Esophagus muscularis mucosa (tissue), 4 donors: ENCODE measurements around the gene FKBP2.

Experiments used
- EP300 ChIP-seq: sonication (generic); formaldehyde crosslinking; IDR thresholded peaks from one replicate; pipeline ENCODE4 v1.6.1; 2017; ENCODE audit warnings: antibody characterized with exemption
- POLR2A ChIP-seq: fragments of 450-650 bp; IDR thresholded peaks from one replicate; pipeline ENCODE4 v1.6.1; 2017; ENCODE audit warnings: antibody characterized with exemption, moderate library complexity, mild to moderate bottlenecking, low read depth
- TF ChIP-seq, protein P1 (sequence below), 3 experiments: fragments of 200-600 bp in 2 of 3; fragments of 450-650 bp in 1 of 3; sonication (generic) in 2 of 3; IDR thresholded peaks; one replicate each; pipeline ENCODE4 v1.5.1; 2017 to 2019; ENCODE audit warnings: antibody characterized with exemption in 3 of 3, mild to moderate bottlenecking in 2 of 3, moderate library complexity in 1 of 3

DNA sequence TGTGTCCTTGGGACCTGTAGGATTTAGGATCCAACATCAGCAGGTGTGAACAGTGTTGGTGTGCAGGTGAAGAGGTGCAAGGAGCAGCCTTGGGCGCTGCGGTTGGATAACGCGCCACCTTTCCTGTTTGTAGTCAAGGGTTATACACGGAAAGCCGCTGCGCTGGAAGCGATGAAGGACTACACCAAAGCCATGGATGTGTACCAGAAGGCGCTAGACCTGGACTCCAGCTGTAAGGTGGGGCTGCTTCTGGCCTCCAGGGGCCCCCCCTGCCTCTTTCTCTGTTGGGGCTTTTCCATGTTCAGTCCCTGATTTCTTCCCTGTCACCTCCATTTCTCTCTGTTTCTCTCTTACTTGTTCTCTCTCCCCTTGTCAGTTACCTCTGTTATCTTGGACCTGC is 37.9 kb upstream of the FKBP2 start:
- TF ChIP-seq, protein P1, sequence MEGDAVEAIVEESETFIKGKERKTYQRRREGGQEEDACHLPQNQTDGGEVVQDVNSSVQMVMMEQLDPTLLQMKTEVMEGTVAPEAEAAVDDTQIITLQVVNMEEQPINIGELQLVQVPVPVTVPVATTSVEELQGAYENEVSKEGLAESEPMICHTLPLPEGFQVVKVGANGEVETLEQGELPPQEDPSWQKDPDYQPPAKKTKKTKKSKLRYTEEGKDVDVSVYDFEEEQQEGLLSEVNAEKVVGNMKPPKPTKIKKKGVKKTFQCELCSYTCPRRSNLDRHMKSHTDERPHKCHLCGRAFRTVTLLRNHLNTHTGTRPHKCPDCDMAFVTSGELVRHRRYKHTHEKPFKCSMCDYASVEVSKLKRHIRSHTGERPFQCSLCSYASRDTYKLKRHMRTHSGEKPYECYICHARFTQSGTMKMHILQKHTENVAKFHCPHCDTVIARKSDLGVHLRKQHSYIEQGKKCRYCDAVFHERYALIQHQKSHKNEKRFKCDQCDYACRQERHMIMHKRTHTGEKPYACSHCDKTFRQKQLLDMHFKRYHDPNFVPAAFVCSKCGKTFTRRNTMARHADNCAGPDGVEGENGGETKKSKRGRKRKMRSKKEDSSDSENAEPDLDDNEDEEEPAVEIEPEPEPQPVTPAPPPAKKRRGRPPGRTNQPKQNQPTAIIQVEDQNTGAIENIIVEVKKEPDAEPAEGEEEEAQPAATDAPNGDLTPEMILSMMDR (IDR thresholded peaks at IDR 0.05), result no peak
- TF ChIP-seq POLR2A, result no peak
- no peak for TF ChIP-seq EP300
